GM21528 (cell line): Measurements from ENCODE around the gene CASTOR1.

Experiments used
- ATAC-seq: cut with Tn5 transposase; IDR thresholded peaks from one replicate; pipeline ENCODE4 v1.9.1; 2021; ENCODE audit warnings: mild to moderate bottlenecking, moderate library complexity; ENCODE audit not compliant: unreplicated experiment, low FRiP score

Gene CASTOR1

DNA sequence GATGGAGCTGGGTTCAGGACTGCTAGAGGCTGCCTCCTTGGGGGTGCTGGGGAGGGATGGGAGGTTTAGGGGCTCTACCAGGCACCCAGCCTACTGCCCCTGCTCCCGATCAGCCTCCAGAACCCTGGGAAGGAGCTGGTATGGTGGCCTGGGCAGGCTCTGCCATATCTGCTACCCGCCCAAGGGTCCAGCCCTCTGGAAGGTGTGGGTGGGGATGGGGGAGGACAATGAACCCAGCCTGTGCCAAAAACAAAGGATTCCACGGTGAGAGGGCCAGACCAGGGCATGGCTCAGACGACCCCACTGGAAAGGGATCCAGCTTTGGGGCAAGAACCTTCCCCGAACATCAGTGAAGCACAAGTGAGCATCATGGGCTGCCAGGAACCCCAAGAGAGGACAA, 3.0 kb downstream of the CASTOR1 start:
- ATAC-seq = no peak

DNA sequence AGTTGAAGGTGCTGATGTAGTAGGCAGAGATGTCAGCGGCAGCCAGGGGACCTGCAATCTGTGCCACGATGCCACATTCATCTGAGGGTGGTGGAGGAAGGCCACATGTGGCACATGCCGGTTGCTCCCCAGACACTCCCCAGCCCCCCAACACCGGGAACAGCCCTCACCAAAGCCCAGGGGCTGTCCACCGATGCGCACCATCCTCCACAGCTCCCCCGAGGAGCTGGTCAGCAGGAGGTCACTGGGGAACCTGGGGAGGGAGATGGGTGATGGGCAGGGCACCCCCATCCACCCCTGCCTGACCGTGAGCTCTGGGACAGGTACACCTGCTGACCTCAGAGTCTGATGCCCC, 3.5 kb downstream of the CASTOR1 start:
- ATAC-seq = no peak

DNA sequence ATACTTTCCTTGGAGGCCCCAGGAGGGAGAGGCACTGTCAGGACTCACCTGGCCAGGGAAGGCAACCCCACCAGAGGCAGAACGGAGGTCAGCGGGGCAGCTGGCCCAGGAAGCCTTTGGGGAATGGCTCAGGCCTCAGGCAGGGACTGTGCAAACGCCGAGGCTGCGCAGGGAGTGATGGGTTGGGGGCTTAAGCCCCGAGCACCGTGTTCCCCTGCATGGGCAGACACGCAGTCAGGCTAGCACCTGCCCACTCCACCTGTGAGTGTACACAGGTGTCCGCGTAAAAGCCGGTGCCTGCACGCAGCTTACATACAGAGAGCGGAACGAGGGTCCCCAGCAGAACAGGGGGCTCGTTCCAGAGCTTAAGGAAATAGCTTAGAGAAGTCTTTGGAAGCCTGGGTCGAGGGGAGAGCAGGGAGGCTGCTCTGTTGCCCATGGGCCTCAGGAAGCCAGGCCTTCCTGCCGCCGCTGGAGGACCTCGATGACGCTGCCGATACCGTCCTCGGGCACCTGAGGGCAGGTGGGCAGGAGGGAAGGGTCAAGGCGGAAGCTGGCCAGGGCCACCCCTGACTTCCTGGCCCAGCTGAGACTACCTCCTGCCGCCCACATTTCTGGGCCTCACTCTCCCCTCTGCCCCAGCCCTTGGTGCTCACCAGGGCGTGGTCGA, 4.0 kb downstream of the CASTOR1 start:
- ATAC-seq = no peak

DNA sequence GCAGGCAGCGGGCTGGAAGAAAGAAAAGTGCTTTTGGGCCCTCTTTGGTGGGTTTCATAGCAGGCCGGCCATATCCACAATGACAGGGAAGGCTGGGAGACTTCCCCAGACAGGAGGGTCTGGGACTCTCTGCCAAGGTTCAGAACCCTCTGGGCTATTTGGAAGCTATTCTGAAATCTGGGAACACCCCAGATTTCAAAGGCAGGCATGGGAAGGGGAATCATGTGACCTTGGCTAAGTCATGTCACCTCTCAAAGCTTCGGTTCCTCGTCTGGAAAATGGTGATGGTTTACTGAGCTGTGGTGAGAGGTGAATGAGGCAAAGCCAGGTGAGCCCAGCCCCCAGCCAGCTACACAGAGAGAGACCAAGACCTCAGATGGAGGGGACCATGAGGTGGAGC, 4.6 kb downstream of the CASTOR1 start:
- no peak for ATAC-seq

DNA sequence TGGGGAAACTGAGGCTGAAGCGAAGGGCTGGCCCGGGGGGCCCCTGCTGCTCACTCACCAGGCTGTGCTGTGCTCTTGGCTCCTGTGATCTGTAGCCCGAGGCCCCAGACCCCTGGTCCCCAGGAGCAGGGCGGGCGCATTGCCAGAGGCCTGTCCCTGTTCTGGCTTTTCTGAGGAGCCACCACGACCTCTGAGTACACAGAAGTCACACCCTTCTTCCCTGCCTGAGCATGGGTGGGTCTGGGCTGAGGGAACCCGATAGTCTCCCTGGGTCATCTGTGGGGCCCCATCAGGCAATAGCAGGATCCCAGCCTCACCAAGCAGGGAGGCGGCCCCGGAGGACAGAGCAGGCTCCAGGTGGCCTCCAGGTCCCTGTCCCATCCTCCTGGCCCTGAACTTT, 5.1 kb downstream of the CASTOR1 start:
- ATAC-seq = no peak

DNA sequence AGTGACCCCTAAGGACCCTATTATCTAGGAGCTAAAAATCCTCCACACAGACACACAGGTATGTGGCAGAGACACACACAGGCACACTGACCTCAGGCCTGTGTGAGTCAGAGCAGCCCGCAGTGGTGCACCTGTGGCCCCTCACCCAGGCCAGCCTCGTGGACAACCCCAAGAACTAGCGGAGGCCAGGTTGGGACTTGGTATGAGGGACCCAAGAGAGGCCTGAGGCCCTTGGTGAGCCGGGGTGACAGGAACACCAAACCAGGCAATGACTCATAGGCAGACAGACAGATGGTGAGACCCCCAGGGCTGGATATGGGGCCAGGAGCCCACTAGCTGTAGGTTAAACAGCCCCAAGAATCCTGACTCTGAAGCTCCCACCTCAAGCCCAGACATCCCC, 6.0 kb downstream of the CASTOR1 start:
- no peak for ATAC-seq

DNA sequence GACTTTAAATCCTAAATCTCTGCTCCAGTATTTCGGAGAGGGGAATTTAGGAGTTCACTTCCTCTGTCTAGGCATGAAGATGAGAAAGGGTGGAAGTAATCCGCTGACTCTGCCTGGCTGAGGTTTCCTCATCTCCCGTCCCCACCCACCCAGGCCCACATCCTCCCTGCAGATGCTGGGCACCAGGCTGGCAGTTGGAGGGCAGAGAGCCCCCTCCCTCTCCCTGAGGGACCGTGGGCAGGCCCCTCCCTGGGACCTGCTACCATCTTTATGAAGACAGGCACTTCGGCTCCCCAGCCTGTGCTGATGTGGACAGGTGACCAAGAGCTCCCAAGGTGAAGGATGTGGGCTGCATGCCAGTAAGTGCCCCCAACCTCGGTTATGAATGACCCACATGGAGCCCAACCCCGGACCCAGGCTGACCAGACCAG, 6.7 kb downstream of the CASTOR1 start:
- ATAC-seq = no peak

DNA sequence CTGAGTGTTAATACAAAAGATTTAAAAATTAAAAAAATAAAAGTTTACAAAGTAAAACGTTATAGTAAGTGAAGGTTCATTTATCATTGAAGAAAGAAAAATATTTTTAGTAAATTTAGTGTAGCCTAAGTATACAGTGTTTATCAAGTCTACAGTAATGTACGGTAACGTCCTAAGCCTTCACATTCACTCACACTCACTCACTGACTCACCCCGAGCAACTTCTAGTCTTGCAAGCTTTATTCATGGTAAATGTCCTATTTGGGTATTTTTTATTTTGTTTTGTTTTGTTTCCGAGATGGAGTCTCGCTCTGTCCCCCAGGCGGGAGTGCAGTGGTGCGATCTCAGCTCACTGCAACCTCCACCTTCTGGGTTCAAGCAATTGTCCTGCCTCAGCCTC, 8.8 kb downstream of the CASTOR1 start:
- no peak for ATAC-seq

DNA sequence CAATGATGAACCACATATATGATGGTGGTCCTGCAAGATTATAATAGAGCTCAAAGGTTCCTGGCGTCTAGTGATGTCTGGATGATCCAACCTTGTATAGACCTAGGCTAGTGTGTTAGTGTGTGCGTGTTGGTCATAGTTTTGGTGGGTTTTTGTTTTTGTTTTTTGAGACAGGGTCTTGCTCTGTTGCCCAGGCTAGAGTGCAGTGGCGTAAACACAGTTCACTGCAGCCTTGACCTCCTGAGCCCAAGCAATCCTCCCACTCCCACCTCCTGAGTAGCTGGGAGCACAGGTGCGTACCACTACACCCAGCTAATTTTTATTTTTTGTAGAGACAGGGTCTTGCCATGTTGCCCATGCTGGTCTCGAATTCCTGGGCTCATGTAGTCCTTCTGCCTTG, 9.4 kb downstream of the CASTOR1 start:
- no peak for ATAC-seq

DNA sequence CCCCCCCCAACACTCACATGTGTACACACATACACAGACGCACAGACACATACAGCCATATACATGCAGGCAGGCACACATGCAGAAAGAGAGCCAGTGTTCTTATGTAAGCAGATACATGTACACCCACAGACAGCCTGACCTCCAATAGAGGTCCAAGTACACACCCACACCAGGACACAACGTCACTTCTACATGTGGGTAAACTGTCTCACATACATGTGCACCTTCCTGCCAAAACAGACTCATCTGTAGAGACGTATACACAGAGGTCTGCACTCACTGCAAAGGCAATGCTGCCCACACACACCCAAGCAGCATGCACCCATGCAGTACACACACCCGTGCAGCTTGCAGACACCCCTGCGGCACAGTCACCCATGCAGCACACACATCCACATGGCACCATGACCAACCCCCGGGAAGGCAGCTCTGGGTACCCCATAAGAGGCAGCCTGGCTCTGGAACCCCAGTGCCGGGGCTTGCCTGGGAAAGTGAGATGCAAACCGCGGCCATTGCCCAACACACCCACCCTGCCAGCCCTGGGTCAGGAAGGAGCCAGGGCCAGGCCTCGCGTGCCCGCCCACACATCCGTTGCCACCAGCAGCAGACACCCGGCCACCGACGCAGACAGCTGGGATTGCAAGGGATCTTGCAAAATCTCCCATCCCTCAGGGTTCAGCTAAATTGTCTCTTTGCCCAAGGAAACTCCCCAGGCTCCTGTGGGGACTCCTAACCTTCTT, 10.1 kb downstream of the CASTOR1 start:
- ATAC-seq = no peak

DNA sequence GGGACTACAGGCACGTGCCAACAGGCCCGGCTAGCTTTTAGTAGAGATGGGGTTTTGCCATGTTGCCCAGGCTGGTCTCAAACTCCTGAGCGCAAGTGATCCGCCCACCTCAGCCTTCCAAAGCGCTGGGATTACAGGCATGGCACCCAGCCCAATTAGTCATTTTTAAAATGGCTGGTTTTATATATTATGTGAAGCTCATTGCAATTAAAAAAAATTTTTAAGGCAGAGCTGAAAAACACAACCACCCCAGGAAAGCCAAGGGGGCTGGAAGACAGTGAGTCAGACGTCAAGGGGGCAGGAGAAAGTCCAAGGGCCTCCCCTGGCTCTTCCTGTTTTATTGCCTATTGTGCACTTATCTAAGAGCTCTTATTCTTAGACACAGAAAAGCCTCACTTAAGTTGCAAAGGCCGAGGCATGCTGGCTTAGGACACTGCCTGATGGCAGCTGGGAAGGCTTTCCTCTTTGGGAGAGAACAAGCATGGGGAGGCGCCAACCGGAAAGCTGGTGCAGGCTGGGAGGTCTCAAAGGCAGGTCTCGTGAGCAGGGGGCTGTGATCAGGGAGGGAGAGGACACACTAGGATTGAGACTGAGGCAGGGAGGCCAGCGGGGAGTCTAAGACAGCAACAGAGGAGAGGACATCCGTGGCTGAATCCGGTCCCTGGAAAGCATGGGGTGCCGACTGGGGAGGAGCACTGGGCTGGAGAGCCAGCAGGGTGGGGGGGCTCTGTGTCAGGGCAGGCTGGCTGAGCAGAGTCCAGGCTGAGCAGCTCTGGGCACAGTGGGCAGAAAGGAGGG, 11.6 kb downstream of the CASTOR1 start:
- ATAC-seq = no peak

DNA sequence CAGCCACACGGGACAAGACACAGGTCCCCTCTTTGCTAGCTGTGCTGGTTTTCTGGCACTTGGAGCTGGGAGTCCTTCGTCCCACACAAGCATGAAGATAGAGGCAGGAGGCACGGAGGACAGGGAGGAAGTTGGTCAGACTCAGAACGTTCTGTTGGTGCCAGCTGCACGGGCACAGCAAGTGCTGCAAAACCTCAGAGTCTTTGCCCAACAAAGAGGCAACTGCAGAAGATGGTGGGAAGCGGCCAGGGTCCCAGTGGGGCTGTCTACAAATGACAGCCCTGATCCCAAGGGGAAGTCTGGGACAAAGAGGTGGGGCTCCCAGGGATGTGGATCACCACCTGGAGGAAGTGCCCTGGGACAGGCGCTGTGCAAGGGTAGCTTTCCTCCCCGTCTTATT, 13.3 kb downstream of the CASTOR1 start:
- no peak for ATAC-seq

DNA sequence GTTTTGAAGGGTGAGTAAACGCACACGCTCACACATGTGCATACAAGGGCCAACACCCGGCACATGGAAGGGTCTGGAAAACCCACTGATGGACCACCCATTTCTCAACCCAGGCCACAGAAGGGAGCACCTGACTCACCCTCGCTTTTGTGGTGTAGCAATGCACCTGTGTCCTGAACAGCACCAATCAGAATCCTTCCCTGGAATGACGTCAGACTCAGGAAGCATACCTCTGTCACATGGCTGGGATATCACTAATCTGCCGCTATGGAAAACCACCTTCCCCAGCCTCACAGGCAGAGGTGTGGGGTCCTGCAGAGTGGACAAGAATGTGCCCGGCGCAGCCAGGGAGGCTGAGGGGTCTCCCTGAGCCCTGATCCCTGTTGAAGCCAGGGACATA, 13.7 kb downstream of the CASTOR1 start:
- no peak for ATAC-seq

DNA sequence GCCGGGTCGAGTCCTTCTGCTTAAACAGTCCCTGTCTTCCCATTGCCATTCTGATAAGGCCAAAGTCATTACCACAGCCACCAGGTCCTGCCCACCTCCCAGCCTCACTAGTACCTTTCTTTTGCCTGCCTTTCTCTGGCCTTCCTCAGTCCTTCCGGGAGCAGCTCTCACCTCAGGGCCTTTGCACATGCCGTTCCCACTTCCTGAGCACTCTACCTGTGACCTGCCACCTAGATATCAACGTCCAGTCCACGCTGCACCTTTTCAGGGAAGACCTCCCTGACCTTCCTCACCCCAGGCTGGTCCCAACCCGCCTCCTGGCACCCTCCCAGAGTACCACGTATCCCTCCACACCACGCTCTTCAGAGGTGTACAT, 14.9 kb downstream of the CASTOR1 start:
- ATAC-seq = no peak

DNA sequence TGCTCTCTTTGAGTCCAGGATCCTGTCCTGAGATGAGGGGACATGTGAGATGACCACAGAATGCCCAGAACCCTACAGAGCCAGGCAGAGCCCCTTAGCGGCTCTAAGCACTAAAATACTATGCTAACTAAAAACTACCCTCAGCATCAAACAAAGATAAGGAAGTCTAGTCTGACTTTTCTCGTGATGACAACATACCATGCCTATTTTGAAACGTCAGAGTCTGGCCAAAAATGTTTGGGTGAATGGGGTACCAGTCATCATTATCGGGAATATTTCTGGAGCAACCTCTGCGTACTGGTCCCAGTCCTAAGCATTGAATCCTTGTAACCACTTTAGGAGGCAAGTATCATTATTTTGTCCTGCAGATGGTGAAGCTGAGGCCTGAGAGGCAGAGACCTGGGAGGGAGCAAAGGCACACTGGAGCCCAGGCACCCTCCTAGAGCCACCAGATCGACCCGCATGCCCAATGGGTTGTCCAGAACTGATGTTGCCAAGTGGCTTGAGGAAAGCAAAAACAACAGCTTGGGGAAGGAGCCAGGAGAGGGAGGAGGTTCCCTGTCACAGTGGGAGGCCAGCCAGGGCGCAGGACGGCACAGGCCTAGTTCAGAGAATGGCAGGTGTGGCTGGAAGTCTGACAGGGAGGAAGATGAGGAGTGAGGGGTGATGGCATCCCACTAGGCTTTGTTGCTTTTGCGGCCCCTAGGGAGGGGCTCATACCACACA, 15.4 kb downstream of the CASTOR1 start:
- ATAC-seq = no peak

DNA sequence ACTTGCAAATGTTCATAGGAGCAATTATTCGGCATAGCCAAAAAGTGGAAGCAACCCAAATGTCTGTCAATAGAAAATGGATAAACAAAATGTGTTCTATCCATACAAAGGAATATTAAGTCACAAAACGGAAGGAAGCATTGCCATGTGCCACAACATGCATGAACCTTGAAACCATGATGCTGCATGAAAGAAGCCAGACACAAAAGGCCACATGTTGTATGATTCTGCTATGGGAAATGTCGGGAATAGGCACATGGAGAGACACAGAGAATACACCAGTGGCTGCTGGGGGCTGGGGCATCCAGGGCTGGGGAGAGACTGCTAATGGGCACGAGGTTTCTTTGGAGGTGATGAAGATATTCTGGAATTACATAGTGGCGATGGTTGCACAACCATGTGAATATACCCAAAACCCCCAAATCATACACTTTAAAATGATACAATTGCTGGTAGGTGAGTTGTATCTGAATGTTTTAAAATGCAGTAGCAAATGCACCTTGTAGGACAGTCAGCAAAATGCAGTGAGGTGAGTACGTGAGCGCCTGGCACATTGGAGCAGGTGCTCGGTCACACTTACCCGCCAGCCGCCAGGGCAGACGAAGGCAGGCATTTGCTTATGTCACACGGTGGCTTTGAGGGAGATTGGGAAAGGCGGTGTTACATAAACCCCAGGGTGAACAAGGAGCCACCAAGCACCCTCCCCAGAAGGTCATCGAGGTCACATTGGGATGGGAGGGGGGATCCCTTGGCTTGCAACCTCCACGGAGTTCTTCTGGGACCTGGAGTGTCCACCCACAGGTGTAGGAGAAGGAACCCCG, 16.3 kb downstream of the CASTOR1 start:
- ATAC-seq = no peak

DNA sequence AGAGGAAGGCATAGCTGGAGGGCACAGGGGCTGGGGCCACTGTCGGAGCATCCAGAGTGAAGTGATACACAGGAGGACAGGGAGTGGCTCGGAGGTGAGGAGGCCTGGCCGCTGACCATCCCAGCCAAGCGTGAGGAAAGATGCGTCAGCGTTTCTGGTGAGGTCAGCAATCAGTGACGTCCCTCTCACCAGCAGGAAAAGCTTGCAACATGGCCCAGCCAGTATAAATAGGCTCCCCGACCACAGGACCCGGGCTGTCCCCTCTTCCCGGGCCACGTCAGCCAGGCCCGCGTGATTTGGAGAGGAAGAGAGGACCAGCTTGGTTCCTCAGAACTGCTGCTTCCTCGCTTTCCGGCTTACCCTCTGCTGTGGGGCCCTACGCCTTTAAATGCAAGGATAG, 18.5 kb downstream of the CASTOR1 start:
- ATAC-seq = no peak

DNA sequence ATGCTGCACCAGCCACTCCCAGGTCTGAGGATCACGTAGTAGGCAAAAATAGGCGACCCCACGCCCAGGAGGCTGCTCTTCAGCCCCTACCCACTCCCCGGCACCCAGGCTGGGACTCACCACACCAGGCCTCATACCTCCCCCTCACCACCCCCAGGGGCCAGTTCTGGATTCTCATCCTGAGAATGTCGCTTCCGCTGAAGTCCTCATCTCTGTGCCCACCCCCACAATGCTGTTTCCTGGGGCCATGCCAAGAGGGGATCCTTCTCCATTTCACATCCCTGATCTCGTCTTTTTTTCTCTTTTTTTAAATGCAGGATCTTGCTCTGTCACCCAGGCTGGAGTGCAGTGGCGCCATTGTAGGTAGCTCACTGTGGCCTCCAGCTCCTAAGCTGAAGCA, 21.0 kb downstream of the CASTOR1 start:
- no peak for ATAC-seq

DNA sequence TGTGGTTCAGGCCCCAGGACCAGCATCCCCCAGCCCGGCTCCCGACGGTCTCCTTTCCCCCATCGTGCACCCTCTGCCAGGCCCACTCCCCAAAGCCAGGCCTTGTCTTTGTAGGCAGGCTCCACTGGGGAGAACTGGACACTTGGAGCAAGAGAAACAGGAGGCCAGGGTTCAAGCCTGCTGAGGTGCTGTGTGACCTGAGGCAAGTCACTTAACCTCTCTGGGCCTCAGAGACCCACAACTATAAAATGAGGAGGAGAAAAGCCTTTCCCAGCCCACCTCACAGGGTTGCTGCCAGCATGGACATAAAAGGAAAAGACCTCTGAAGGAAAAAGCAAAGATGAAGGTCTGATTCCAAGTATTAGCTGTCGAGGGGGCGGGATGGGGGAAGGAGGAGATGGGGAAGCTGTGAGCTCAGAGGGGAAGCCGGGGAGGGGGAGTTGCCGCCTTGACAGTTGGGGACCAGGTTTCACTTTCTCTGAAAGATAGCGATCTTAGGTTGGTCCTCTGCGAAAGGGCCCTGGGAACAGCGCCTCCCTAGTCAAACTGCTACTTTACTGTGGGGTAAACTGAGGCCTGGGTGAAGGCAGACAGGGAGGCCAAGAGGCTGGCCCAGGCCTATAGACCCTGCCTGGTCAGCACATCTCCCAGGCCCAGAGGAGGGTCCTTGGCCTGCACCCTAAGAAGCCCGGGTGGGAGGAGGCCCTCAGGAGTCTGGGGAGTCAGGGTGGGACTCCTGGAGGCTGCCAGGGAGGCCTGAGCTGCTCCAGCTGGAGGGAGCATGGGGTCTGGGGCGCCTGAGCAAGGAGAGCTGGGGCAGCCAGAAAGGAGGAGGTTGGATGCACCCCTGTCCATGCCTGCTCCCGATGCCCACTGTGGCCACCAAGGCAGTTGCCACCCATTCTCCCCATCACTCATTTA, 21.7 kb downstream of the CASTOR1 start:
- ATAC-seq = no peak
